Measurements from ENCODE around the gene MCU.
"Not testable (repeated sequence)": the region's sequence is repeated elsewhere in the genome, so short reads cannot be mapped to it uniquely, and the experiment has no call there.

Gene MCU

DNA sequence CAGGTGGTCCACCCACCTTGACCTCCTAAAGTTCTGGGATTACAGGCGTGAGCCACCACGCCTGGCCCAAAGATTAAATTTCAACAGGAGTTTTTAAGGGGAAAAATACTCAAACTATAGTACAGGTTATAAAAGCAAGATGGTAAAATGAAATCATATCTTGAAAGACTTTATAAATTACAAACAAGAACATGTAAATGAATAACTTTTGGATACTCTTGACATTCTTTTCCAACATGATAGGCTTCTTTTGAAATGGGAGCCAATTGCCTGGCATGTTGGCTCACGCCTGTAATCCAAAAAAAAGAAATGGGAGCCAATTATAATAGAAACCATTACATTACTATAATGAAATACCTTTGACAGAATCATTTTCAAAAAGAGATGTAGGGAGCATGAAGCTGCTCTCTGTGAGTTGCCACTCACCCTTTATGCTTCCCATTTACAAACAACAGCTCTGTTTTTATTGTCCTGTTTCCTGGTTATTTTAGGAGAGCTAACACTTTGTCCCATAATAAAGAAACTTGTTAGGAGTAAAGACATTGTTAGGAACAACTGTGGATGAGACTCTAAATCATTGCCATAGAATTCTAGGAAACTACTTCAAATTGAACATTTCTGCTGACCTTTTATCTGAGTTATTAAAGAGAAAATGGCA, 24.6 kb upstream of the MCU start:
- TF ChIP-seq, protein P1, sequence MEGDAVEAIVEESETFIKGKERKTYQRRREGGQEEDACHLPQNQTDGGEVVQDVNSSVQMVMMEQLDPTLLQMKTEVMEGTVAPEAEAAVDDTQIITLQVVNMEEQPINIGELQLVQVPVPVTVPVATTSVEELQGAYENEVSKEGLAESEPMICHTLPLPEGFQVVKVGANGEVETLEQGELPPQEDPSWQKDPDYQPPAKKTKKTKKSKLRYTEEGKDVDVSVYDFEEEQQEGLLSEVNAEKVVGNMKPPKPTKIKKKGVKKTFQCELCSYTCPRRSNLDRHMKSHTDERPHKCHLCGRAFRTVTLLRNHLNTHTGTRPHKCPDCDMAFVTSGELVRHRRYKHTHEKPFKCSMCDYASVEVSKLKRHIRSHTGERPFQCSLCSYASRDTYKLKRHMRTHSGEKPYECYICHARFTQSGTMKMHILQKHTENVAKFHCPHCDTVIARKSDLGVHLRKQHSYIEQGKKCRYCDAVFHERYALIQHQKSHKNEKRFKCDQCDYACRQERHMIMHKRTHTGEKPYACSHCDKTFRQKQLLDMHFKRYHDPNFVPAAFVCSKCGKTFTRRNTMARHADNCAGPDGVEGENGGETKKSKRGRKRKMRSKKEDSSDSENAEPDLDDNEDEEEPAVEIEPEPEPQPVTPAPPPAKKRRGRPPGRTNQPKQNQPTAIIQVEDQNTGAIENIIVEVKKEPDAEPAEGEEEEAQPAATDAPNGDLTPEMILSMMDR (IDR thresholded peaks at IDR 0.05; ENCODE audit: low read depth, low read length), result no peak
- no peak for DNase-seq (ENCODE audit: extremely low read depth, low read depth)

DNA sequence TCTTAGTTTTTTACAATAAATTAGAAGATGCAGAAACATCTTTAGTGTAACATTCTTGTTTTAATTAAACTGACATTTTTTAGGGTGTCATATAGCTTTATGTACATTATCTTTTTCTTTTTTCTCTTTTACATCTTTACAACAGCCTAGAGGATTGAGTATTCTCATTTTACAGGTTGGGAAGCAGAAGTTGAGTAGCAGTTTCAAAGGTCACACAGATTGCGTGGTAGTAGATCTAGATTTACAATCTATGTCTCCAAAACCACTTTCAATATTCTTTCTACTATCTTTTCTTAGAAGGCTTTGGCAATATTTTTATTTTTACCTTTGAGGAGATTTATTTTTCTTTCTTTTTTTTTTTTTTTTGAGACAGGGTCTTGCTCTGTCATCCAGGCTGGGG, 18.7 kb upstream of the MCU start:
- TF ChIP-seq, protein P1 (IDR thresholded peaks at IDR 0.05; ENCODE audit: low read depth, low read length), result no peak
- DNase-seq (ENCODE audit: extremely low read depth, low read depth), result no peak

DNA sequence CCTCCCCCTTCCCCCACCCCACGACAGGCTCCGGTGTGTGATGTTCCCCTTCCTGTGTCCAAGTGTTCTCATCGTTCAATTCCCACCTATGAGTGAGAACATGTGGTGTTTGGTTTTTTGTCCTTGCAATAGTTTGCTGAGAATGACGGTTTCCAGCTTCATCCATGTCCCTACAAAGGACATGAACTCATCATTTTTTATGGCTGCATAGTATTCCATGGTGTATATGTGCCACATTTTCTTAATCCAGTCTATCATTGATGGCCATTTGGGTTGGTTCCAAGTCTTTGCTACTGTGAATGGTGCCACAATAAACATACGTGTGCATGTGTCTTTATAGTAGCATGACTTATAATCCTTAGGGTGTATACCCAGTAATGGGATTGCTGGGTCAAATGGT, 17.8 kb upstream of the MCU start:
- DNase-seq (ENCODE audit: extremely low read depth, low read depth), result not testable (repeated sequence)

DNA sequence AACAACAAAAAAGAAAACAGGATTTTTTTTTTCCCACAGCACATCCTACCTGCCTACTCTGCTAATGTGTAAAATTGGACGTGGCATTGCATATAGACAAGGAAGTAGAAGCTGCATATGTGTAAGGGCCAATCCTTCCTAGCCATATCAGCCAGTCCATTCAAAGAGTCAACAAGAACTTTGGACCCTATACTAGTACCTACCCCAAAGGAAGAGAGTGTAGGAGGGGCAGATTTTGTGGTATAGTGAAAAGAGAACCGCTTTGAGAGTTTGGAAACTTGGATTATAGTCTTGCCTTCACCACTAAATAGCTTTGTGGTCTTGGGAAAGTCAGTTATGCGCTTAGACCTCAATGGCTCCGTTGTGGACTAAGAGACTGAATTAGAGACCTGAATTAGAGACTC, 12.1 kb upstream of the MCU start:
- DNase-seq (ENCODE audit: extremely low read depth, low read depth), result no peak
- TF ChIP-seq, protein P1 (IDR thresholded peaks at IDR 0.05; ENCODE audit: low read depth, low read length), result no peak

DNA sequence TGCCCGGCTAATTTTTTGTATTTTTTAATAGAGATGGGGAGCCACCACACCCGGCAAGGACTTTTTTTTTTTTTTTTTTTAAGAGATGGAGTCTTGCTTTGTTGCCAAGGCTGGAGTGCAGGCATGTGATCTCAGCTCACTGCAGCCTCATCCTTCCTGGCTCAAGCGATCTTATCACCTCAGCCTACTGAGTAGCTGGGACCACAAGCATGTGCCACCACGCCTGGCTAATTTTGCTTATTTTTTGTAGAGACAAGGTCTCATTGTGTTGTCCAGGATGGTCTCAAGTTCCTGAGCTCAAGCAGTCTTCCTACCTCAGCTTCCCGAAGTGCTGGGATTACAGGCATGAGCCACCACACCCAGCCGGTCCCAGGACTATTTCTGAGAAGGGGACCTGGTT, 9.3 kb upstream of the MCU start:
- TF ChIP-seq, protein P1 (IDR thresholded peaks at IDR 0.05; ENCODE audit: low read depth, low read length), result no peak
- no peak for DNase-seq (ENCODE audit: extremely low read depth, low read depth)

DNA sequence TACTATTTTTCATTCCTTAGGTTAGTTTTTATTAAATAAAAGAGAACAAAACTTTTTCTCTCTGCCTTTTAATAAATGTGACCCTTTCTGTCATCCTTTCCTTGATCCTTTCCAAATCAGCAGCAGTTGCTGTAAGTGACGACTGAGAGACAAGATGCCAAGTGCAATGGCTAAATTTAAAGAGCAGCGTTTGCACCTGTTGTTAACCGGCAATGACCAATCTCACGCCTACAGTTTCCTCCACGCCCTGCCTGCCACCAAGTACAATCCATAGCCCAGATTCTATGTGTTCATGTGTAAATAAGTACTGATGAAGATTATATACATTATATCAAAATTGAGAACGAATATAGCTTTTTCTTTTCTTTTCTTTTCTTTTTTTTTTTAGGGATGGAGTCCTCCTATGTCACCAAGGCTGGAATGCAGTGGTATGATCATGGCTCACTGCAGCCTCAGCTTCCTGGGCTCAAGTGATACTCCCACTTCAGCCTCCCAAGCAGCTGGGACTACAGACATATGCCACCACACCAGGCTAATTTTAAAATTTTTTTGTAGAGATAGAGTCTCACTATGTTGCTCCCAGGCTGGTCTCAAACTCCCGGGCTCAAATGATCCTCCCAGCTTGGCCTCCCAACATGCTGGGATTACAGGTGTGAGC, 6.5 kb upstream of the MCU start:
- TF ChIP-seq, protein P1 (IDR thresholded peaks at IDR 0.05; ENCODE audit: low read depth, low read length), result no peak
- no peak for DNase-seq (ENCODE audit: extremely low read depth, low read depth)

DNA sequence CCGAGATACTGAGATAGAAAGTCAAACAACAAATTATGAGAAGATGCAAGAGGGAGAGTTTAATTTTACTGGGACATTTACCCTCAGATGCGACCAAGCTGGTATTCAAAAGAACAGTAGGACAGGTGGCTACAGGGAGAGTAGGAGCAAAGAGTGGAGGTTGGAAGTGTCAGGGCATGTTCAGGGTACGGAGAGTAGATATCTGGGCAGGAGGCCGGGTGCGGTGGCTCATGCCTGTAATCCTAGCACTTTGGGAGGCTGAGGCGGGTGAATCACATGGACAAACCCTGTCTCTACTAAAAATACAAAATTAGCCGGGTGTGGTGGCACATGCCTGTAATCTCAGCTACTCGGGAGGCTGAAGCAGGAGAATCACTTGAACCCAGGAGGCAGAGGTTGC, 5.5 kb upstream of the MCU start:
- not testable (repeated sequence) for DNase-seq (ENCODE audit: extremely low read depth, low read depth)

DNA sequence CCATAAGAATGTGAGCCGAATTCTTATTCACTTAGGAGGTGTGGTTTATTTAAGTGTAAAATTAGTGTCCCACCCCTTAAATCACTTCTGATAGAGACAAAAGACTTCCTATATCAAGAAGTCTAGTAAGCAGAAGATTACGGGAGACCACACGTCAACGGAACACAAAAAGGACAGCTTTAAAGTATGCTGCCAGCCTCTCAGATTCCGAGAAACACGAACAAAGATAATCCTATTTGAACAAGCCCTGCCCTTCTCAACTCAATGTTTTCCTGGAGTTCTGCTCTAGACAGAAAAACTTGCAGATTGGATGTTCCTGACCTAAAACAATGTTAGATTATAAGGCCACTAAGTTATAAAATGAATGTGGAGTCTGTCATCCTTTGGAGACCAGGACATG, 4.9 kb upstream of the MCU start:
- TF ChIP-seq, protein P1 (IDR thresholded peaks at IDR 0.05; ENCODE audit: low read depth, low read length), result no peak
- DNase-seq (ENCODE audit: extremely low read depth, low read depth), result no peak

Measured in AG09319 (cell line).